Heart left ventricle (tissue), 16 donors: ENCODE measurements around the gene PDXK. TPM values are rescaled to one million over a fixed set of nuclear protein-coding genes. Genes with fewer than 3 reads are reported as not detected.
A peak's percentile ranks its signal among the peaks of the same experiment; 100 is the strongest.

Experiments
- ATAC-seq, 4 donors: fragments of 200-7000 bp; cut with Tn5 transposase; one replicate each; pipeline ENCODE4 v1.9.1; 2020 to 2022; ENCODE audit warnings: moderate library complexity in 4 of 4, mild to moderate bottlenecking in 3 of 4, moderate number of reproducible peaks in 1 of 4
- DNase-seq, 5 donors: peaks; one replicate each; pipeline ENCODE4 v3.0.0-alpha.2; 2020
- H3K27ac ChIP-seq, 12 donors: fragments of 200-600 bp; sonication (generic) in 4 of 12; one replicate each; pipeline versions ENCODE4 v1.5.0 to v1.8.0; 2016 to 2022; ENCODE audit warnings: mild to moderate bottlenecking in 2 of 12
- H3K27me3 ChIP-seq, 9 donors: fragments of 200-600 bp; sonication (generic) in 2 of 9; one replicate each; pipeline versions ENCODE4 v1.5.1 to v1.8.0; 2016 to 2022; ENCODE audit warnings: mild to moderate bottlenecking in 3 of 9
- H3K36me3 ChIP-seq, 9 donors: fragments of 200-600 bp; sonication (generic) in 2 of 9; one replicate each; pipeline versions ENCODE4 v1.5.0 to v1.8.0; 2018 to 2022; ENCODE audit warnings: mild to moderate bottlenecking in 2 of 9
- H3K4me1 ChIP-seq, 12 donors: fragments of 200-600 bp; sonication (generic) in 4 of 12; one replicate each; pipeline versions ENCODE4 v1.5.0 to v1.8.0; 2016 to 2022; ENCODE audit warnings: mild to moderate bottlenecking in 3 of 12
- H3K4me3 ChIP-seq, 12 donors: fragments of 200-600 bp; sonication (generic) in 4 of 12; one replicate each; pipeline versions ENCODE4 v1.5.0 to v1.8.0; 2017 to 2022; ENCODE audit warnings: mild to moderate bottlenecking in 9 of 12, moderate library complexity in 4 of 12
- H3K9me3 ChIP-seq, 12 donors: fragments of 200-600 bp; sonication (generic) in 4 of 12; one replicate each; pipeline versions ENCODE4 v1.5.0 to v1.8.0; 2016 to 2022; ENCODE audit warnings: mild to moderate bottlenecking in 1 of 12
- POLR2A ChIP-seq, 2 donors: fragments of 450-650 bp; IDR thresholded peaks; one replicate each; pipeline ENCODE4 v1.6.1; 2017; ENCODE audit warnings: antibody characterized with exemption in 2 of 2, mild to moderate bottlenecking in 2 of 2, moderate library complexity in 2 of 2
- WGBS, 4 donors: extraction: QIAGEN DNeasy Blood & Tissue Kit in 2 of 4; methylation state at CpG; one replicate each; pipeline versions ENCODE4 v1.1.5 to v1.1.7; 2013 to 2018; 5-methylcytosine and 5-hydroxymethylcytosine counted together
- intact Hi-C, 10 donors: fragments of 100-400 bp; cut with DNase I; formaldehyde crosslinking; loops; one replicate each; pipeline versions ENCODE4 v1.11.1 to v1.14.2; 2022
- polyA plus RNA-seq, 2 donors: library from polyadenylated mRNA; stranded (reverse); fragments of 200-250 nt; gene quantifications; one replicate each; pipeline ENCODE4 v1.2.3, GENCODE V29; 2013
- total RNA-seq, 9 donors: library from RNA; depleted of rRNA in 2 of 9; stranded (reverse); fragments of >200 nt in 2 of 9; fragmentation: NEBNext Ultra II Directional in 3 of 9; extraction: Animal tissue kit (Norgen Biotek cat#: 25700) in 3 of 9; gene quantifications; one replicate each; pipeline versions ENCODE4 v1.1.0 to v1.2.4, GENCODE V29; 2016 to 2023
- TF ChIP-seq, protein P1 (sequence below), 12 donors: fragments of 200-600 bp; sonication (generic) in 4 of 12; IDR thresholded peaks; one replicate each; pipeline versions ENCODE4 v1.5.0 to v1.8.0; 2018 to 2022; ENCODE audit warnings: antibody characterized with exemption in 12 of 12, mild to moderate bottlenecking in 5 of 12
- donor health status: ischemic (EF 13 %, LVEDD 7.1; RV severe dilation, severe dysfunction).
- donor health status: healthy with polysubstance abuse.
- donor health status: DM: no; HTN: yes; CAD: no.
- donor health status: DM: no; HTN: no; CAD: no.
- donor health status: ischemic (EF 25% LVEDD 6.9; RV normal size, moderate dysfunction).
- donor health status: ischemic (EF 25% LVEDD 5.7; RV mildly dilated, moderate dysfunction).
- donor health status: healthy.
- donor health status: DM: yes; HTN: yes; CAD: no.
- donor health status: ischemic (EF 35%, LVEDD 5.7; RV mildly dilated, moderate dysfunction).
- donor health status: nonischemic (EF 11% LVEDD 7.7; RV severe dilation, severe dysfunction).
- donor health status: DM: yes; HTN: yes; CAD: no.
- donor health status: PGD.
- donor health status: ischemic (EF 29% LVEDD 5.4; RV normal size, mild dysfunction).
- donor health status: nonischemic (EF 23%, LVEDD 6.1; RV moderate dilation, normal function).

The PDXK gene
- total and polyA plus RNA-seq, 11 donors, result 46.5 to 105 (median 79.7) TPM

DNA sequence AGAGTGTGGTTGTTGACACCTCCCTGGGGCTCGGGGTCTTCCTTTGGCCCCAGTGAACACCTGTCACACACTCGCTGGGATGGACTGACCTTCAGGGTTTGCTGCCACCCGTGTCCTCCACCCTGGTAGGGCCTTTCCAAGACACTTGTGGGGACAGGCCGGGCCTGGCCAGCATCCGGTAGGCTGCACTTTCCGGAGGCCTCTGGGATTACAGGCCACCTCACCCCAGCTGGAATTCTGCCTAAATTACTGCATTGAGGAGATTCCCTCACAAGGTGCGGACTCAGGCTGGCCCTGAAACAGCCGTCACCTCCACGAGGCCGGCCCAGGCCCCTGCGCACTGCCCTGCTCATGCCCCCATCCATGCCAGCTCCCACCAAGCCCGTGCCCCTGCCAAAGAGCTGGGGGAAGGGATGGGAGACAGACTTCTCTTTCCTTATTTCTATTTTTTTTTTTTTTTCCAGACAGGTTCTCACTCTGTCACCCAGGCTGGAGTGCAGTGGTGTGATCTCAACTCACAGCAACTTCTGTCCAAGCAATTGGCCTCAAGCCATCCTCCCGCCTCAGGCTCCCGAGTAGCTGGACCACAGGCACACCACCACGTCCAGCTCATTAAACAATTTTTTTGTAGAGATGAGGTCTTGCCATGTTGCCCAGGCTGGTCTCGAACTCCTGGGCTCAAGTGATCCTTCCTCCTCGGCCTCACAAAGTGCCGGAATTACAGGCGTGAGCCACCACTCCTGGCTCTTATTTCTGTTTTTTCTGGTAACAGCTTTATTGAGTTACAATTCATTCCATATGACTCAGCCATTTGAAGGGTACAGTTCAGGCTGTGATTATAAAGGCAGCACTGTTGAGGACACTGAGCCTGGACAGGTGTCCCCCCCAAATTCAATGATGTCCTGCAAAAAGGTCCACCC, 45.9 kb downstream of the PDXK start:
- no peak for TF ChIP-seq POLR2A (IDR thresholded peaks at IDR 0.05)
- TF ChIP-seq, protein P1, sequence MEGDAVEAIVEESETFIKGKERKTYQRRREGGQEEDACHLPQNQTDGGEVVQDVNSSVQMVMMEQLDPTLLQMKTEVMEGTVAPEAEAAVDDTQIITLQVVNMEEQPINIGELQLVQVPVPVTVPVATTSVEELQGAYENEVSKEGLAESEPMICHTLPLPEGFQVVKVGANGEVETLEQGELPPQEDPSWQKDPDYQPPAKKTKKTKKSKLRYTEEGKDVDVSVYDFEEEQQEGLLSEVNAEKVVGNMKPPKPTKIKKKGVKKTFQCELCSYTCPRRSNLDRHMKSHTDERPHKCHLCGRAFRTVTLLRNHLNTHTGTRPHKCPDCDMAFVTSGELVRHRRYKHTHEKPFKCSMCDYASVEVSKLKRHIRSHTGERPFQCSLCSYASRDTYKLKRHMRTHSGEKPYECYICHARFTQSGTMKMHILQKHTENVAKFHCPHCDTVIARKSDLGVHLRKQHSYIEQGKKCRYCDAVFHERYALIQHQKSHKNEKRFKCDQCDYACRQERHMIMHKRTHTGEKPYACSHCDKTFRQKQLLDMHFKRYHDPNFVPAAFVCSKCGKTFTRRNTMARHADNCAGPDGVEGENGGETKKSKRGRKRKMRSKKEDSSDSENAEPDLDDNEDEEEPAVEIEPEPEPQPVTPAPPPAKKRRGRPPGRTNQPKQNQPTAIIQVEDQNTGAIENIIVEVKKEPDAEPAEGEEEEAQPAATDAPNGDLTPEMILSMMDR (IDR thresholded peaks at IDR 0.05), result no peak
- intact Hi-C loops, result no loop called here
- ATAC-seq, result peak in 2 of 4 donors; percentile 6 to 9
- H3K4me1 ChIP-seq, result peaks cover 0 to 12% (median 1%) of the 10 kb centered on the region in 12 donors
- no peak overlapping the region for H3K27ac ChIP-seq
- whole genome bisulfite sequencing, 4 donors, result 77 to 88% (median 79%) methylated on average over 18 to 19 of the region's 19 CpGs
- H3K36me3 ChIP-seq, result peaks cover 0 to 33% (median 0%) of the 10 kb centered on the region in 9 donors
- no peaks in the 10 kb centered on the region for H3K27me3 ChIP-seq
- H3K4me3 ChIP-seq, result no peak overlapping the region
- H3K9me3 ChIP-seq, result peaks cover 0 to 4% (median 0%) of the 10 kb centered on the region in 12 donors
- DNase-seq, result no peak

DNA sequence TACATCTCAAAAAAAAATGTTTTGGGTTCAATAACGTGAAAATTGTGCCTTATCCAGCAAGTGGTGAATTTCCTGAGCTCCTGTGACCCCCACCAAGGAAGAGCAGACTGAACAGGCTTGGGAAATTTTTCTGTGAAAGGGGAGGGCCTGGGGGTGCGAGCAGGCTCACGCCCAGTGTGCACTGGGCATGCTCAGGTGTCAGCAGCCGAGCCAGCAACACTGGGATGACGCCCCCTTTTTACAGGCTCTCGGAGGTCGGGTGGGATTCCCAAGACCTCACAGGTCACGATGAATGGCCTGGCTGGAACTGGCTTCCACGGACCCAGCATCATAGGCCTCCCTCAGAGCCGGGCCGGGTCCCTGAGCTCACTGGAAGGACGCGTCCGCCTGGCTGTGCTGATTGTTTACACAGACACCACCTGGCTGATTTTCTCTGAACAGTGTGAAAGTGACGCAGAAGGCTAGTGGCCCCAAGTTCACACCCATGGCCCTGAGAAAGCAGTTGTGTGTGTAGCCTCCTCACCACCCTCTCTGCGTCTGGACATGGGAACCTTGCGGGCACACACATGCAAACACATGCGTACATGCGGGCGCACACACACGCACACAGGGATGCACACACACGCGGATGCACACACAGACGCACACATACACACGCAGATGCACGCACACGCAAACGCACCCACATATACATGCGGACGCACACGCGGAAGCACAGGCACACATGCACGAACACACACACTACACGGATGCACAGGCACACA, 48.0 kb downstream of the PDXK start:
- Histone ChIP-seq H3K27me3 (no peaks in the 10 kb centered on the region), H3K4me1 (peaks cover 0 to 12% (median 1%) of the 10 kb centered on the region in 12 donors), H3K4me3 (no peak overlapping the region), H3K36me3 (peaks cover 0 to 16% (median 0%) of the 10 kb centered on the region in 9 donors), H3K27ac (peak overlapping the region in 1 of 12 donors; percentile 40), H3K9me3 (peaks cover 0 to 4% (median 0%) of the 10 kb centered on the region in 12 donors)
- intact Hi-C loops, result no loop called here
- DNase-seq, result no peak
- ATAC-seq, result peak in 1 of 4 donors; percentile 2
- no peak for TF ChIP-seq POLR2A (IDR thresholded peaks at IDR 0.05)
- TF ChIP-seq, protein P1 (IDR thresholded peaks at IDR 0.05), result no peak
- 81 to 89% (median 84%) methylated on average over 32 to 34 of the region's 34 CpGs for whole genome bisulfite sequencing, 4 donors

GRCh38 chr21:43767498-43767983, 48.6 kb downstream of the PDXK start:
- Histone ChIP-seq H3K27me3 (no peaks in the 10 kb centered on the region), H3K4me3 (no peak overlapping the region), H3K27ac (peak overlapping the region in 1 of 12 donors; percentile 40), H3K9me3 (peaks cover 0 to 4% (median 0%) of the 10 kb centered on the region in 12 donors), H3K36me3 (peaks cover 0 to 10% (median 0%) of the 10 kb centered on the region in 9 donors), H3K4me1 (peaks cover 0 to 12% (median 1%) of the 10 kb centered on the region in 12 donors)
- TF ChIP-seq POLR2A (IDR thresholded peaks at IDR 0.05), result no peak
- intact Hi-C loops, result no loop called here
- DNase-seq (no peak), ATAC-seq (peak in 1 of 4 donors; percentile 6)
- WGBS, 4 donors, result 82 to 86% (median 86%) methylated on average over 14 to 15 of the region's 15 CpGs

GRCh38 chr21:43767984-43768867, 49.3 kb downstream of the PDXK start:
- peak in 3 of 4 donors; percentile 37 to 52 (median 41) for ATAC-seq
- Histone ChIP-seq H3K27me3 (no peaks in the 10 kb centered on the region), H3K4me1 (peaks cover 0 to 12% (median 1%) of the 10 kb centered on the region in 12 donors), H3K36me3 (peaks cover 0 to 12% (median 5%) of the 10 kb centered on the region in 9 donors), H3K27ac (peak overlapping the region in 1 of 12 donors; percentile 40), H3K9me3 (peaks cover 0 to under 1% (median 0%) of the 10 kb centered on the region in 12 donors), H3K4me3 (no peak overlapping the region)
- no peak for TF ChIP-seq POLR2A (IDR thresholded peaks at IDR 0.05)
- TF ChIP-seq, protein P1 (IDR thresholded peaks at IDR 0.05), result no peak
- no peak for DNase-seq
- intact Hi-C loops, result no loop called here
- 58 to 73% (median 71%) methylated on average over 26 to 34 of the region's 34 CpGs for WGBS, 4 donors
